Articular chondrocyte of knee joint (primary cell): ENCODE measurements around the gene RMND5B. TPM values are rescaled to one million over a fixed set of nuclear protein-coding genes. Genes with fewer than 3 reads are reported as not detected.

Experiments
- total RNA-seq: library from RNA; depleted of rRNA; stranded (reverse); fragments of >200 nt; gene quantifications from 2 replicates; pipeline ENCODE4 v1.2.3, GENCODE V29; 2012

RMND5B gene, protein sequence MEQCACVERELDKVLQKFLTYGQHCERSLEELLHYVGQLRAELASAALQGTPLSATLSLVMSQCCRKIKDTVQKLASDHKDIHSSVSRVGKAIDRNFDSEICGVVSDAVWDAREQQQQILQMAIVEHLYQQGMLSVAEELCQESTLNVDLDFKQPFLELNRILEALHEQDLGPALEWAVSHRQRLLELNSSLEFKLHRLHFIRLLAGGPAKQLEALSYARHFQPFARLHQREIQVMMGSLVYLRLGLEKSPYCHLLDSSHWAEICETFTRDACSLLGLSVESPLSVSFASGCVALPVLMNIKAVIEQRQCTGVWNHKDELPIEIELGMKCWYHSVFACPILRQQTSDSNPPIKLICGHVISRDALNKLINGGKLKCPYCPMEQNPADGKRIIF
- 17.8 and 19.6 TPM in 2 replicates for total RNA-seq

GRCh38 chr5:178130576-178131445, at the start of gene RMND5B:
Gene RMND5B, plus strand, starts transcription at chr5:178131014. Its CDS starts 7,106 bp downstream, at chr5:178138120.

GRCh38 chr5:178113141-178113787, 17.6 kb upstream of the RMND5B start, which contains the start of gene N4BP3:
Gene N4BP3, plus strand, starts transcription at chr5:178113532. Its CDS starts 6,052 bp downstream, at chr5:178119584.

DNA sequence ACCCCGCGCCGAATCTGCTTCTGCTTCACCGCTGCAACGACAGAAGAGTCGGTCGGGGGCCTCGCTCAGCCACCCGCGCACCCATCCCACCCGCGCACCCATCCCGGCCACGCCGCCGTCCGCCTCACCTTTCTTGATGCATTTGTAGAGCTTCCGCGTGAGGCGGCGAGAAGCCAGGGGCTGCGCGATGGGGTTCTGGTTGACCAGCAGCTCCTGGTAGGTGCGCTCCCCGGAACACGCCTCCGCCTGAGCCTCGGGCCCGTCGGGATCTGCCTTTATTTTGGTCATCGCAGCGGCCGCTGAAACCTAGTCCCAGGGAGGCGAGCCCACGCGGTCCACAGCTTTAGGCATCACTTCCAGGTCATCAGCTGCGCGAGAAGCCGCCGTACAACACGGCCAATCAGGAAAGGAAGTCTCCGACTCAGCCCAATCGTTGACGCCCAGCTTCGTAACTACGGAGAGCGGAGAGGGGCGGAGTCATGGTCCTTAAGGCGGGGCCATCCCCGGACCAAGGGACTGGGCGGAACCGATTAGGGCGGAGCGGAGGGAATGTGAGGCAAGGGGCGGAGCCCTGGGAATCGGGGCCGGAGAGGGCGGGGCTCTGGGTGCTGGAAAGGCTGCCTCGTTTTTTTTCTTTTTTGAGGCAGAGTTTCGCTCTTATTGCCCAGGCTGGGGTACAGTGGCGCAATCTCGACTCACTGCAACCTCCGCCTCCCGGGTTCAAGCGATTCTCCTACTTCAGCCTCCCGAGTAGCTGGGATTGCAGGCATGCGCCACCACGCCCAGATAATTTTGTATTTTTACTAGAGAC, 22.9 kb downstream of the RMND5B start, which contains the start of gene NHP2:
Gene NHP2 (minus strand): TSS at position 356 of the 811 bp plus-strand sequence. CDS start 68 bp downstream, at position 288.

GRCh38 chr5:178187014-178187413, 56.2 kb downstream of the RMND5B start, which contains the start of gene GMCL2:
Gene GMCL2, minus strand, starts transcription at chr5:178187371. Its CDS starts 72 bp downstream, at chr5:178187299.

Other genes starting within 250 kb of the RMND5B start
- not detected in 2 replicates for gene PROP1, start 134.8 kb upstream of the RMND5B start, total RNA-seq
- gene N4BP3, start 17.5 kb upstream of the RMND5B start, total RNA-seq: 0.26 and 0.32 TPM in 2 replicates
- 94.9 and 95.9 TPM in 2 replicates for gene NHP2, start 22.9 kb downstream of the RMND5B start, total RNA-seq
- not detected in 2 replicates for gene GMCL2, start 56.4 kb downstream of the RMND5B start, total RNA-seq
- gene HNRNPAB, start 73.5 kb downstream of the RMND5B start, total RNA-seq: 55.3 and 60.2 TPM in 2 replicates
- 31.5 and 42.2 TPM in 2 replicates for gene PHYKPL, start 101.8 kb downstream of the RMND5B start, total RNA-seq